Upper lobe of left lung (tissue), 6 donors: ENCODE measurements around the gene SNAPIN. TPM values are rescaled to one million over a fixed set of nuclear protein-coding genes. Genes with fewer than 3 reads are reported as not detected.

Source experiments
- ATAC-seq, 2 donors: fragments of 200-7000 bp; cut with Tn5 transposase; one replicate each; pipeline ENCODE4 v1.9.1; 2022; ENCODE audit warnings: mild to moderate bottlenecking in 2 of 2, moderate library complexity in 2 of 2; ENCODE audit not compliant: low FRiP score in 2 of 2
- DNase-seq, 2 donors: peaks; one replicate each; pipeline ENCODE4 v3.0.0-alpha.2; 2019 to 2020
- H3K27ac ChIP-seq, 4 donors: fragments of 200-600 bp; sonication (generic); one replicate each; pipeline ENCODE4 v1.5.1; 2016 to 2019
- H3K27me3 ChIP-seq, 4 donors: fragments of 200-600 bp; sonication (generic); one replicate each; pipeline ENCODE4 v1.5.1; 2017 to 2019
- H3K36me3 ChIP-seq, 4 donors: fragments of 200-600 bp; sonication (generic); one replicate each; pipeline ENCODE4 v1.5.1; 2016 to 2019
- H3K4me1 ChIP-seq, 4 donors: fragments of 200-600 bp; sonication (generic); one replicate each; pipeline ENCODE4 v1.5.1; 2018 to 2019
- H3K4me3 ChIP-seq, 4 donors: fragments of 200-600 bp; sonication (generic); one replicate each; pipeline ENCODE4 v1.5.1; 2017 to 2019; ENCODE audit warnings: mild to moderate bottlenecking in 2 of 4, moderate library complexity in 1 of 4
- H3K9me3 ChIP-seq, 4 donors: fragments of 200-600 bp; sonication (generic); one replicate each; pipeline ENCODE4 v1.5.1; 2018 to 2019
- EP300 ChIP-seq, 4 donors: sonication (generic); formaldehyde crosslinking; IDR thresholded peaks; one replicate each; pipeline ENCODE4 v1.5.1; 2017; ENCODE audit warnings: antibody characterized with exemption in 4 of 4, control low read depth in 2 of 4
- POLR2A ChIP-seq, 4 donors: fragments of 450-650 bp; IDR thresholded peaks; one replicate each; pipeline ENCODE4 v1.5.1; 2016 to 2017; ENCODE audit warnings: antibody characterized with exemption in 4 of 4, mild to moderate bottlenecking in 2 of 4
- POLR2AphosphoS5 ChIP-seq, 2 donors: sonication (generic); formaldehyde crosslinking; IDR thresholded peaks; one replicate each; pipeline ENCODE4 v1.5.1; 2017; ENCODE audit warnings: antibody characterized with exemption in 2 of 2
- WGBS, 2 donors: methylation state at CpG; one replicate each; pipeline ENCODE4 v1.1.5; 2017 to 2018; 5-methylcytosine and 5-hydroxymethylcytosine counted together
- total RNA-seq, 6 donors: library from RNA; depleted of rRNA in 4 of 6; stranded (reverse); fragments of >200 nt in 4 of 6; gene quantifications; one replicate each; pipeline versions ENCODE4 v1.1.0 to v1.2.1, GENCODE V29; 2016 to 2021
- TF ChIP-seq, protein P1 (sequence below), 6 experiments: fragments of 450-650 bp in 4 of 6; fragments of 200-600 bp in 2 of 6; sonication (generic) in 2 of 6; IDR thresholded peaks; one replicate each; pipeline ENCODE4 v1.5.1; 2016 to 2019; ENCODE audit warnings: antibody characterized with exemption in 6 of 6
- donor health status: DM: no; HTN: no; CAD: no; lungs with moderate emphysema.
- donor health status: DM: no; HTN: yes; CAD: no; lungs with severe emphysema.

SNAPIN gene
- total RNA-seq, 6 donors from 2014 or later: 13.5 to 44.4 (median 35.2) TPM

DNA sequence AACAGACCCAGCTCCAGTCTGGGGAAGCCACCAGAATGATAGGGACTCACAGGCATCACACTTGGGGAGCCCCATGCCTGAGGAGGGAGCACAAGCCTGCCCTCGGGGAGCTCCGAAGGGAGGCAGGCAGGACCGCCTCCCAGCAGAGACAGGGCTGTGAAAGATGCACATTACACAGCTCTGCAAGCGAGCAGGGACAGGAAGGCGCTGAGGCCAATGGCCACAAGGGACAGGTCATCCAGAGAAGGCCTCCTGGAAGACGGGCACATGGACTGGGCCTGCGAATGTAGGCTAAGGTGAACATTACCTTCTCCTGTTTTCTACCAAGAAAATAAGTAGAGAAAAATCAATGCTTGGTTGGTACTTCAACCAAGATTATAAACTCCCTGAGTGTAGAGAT is 24.2 kb downstream of the SNAPIN start:
- H3K36me3 ChIP-seq: peaks cover 0 to 47% (median 18%) of the 10 kb centered on the region in 4 donors
- no peaks in the 10 kb centered on the region for H3K9me3 ChIP-seq
- H3K27ac ChIP-seq: no peak overlapping the region
- no peak overlapping the region for H3K4me3 ChIP-seq
- WGBS, 2 donors: 93 to 94% methylated on average over 4 to 7 of the region's 7 CpGs
- TF ChIP-seq EP300 (IDR thresholded peaks at IDR 0.05) (no peak), POLR2AphosphoS5 (IDR thresholded peaks at IDR 0.05) (no peak), POLR2A (IDR thresholded peaks at IDR 0.05) (no peak)
- TF ChIP-seq, protein P1, sequence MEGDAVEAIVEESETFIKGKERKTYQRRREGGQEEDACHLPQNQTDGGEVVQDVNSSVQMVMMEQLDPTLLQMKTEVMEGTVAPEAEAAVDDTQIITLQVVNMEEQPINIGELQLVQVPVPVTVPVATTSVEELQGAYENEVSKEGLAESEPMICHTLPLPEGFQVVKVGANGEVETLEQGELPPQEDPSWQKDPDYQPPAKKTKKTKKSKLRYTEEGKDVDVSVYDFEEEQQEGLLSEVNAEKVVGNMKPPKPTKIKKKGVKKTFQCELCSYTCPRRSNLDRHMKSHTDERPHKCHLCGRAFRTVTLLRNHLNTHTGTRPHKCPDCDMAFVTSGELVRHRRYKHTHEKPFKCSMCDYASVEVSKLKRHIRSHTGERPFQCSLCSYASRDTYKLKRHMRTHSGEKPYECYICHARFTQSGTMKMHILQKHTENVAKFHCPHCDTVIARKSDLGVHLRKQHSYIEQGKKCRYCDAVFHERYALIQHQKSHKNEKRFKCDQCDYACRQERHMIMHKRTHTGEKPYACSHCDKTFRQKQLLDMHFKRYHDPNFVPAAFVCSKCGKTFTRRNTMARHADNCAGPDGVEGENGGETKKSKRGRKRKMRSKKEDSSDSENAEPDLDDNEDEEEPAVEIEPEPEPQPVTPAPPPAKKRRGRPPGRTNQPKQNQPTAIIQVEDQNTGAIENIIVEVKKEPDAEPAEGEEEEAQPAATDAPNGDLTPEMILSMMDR (IDR thresholded peaks at IDR 0.05): no peak
- no peak for ATAC-seq
- peaks cover 0 to 15% (median 6%) of the 10 kb centered on the region in 4 donors for H3K27me3 ChIP-seq
- DNase-seq: no peak
- H3K4me1 ChIP-seq: peaks cover 16 to 32% (median 29%) of the 10 kb centered on the region in 4 donors

DNA sequence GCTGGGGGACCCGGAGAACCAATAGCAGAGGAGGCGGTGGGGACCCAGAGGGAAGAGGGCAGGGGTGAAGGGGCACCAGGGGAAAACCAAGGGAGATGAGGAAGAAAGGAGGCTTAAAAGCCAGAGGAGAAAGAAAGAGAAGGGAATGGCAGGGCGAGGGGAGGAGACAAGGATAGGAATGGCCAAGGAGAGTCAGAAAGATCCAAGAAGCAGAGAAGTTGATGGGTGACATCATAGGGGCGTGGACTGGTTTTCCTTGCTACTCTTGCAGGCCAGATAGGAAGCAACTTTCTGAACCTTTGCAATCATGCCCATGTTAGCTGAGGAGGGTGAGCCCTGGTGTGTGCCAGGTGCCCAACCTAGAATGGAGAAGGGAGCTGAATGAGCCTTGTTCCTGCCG is 25.4 kb downstream of the SNAPIN start:
- DNase-seq: no peak
- Histone ChIP-seq H3K36me3 (peaks cover 0 to 56% (median 23%) of the 10 kb centered on the region in 4 donors), H3K4me3 (no peak overlapping the region), H3K27ac (no peak overlapping the region), H3K27me3 (peaks cover 0 to 9% (median 3%) of the 10 kb centered on the region in 4 donors), H3K4me1 (peaks cover 8 to 21% (median 18%) of the 10 kb centered on the region in 4 donors), H3K9me3 (no peaks in the 10 kb centered on the region)
- TF ChIP-seq EP300 (IDR thresholded peaks at IDR 0.05): no peak
- TF ChIP-seq POLR2AphosphoS5 (IDR thresholded peaks at IDR 0.05): no peak
- TF ChIP-seq POLR2A (IDR thresholded peaks at IDR 0.05): no peak
- TF ChIP-seq, protein P1 (IDR thresholded peaks at IDR 0.05): no peak
- ATAC-seq: peak in 1 of 2 donors; percentile 28
- WGBS, 2 donors: 75 to 79% methylated on average over 5 of the region's 5 CpGs

DNA sequence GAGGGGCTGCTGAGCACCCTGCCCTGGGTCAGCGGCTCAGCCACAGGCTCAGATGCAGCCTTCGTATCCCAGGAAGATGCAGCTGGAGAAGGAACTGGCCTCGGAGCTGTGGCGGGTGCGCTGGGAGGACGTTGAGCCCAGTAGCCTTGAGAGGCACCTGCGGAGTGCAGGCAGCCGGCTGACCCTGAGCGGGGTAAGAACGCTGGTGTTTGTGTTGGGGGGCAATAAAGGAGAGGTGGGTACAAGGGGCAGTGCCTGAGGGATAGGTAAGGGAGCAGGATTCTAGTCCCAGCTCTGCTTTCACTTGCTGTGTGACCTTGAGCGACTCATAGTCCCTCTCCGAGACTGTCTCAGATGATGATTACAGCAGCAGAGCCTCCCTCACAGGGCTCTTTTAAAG is 26.4 kb downstream of the SNAPIN start:
- TF ChIP-seq POLR2AphosphoS5 (IDR thresholded peaks at IDR 0.05): no peak
- TF ChIP-seq EP300 (IDR thresholded peaks at IDR 0.05): no peak
- TF ChIP-seq, protein P1 (IDR thresholded peaks at IDR 0.05): no peak
- no peak for TF ChIP-seq POLR2A (IDR thresholded peaks at IDR 0.05)
- peaks cover 0 to 67% (median 33%) of the 10 kb centered on the region in 4 donors for H3K36me3 ChIP-seq
- WGBS, 2 donors: 95 to 97% methylated on average over 5 to 12 of the region's 12 CpGs
- ATAC-seq (no peak), DNase-seq (no peak)
- no peaks in the 10 kb centered on the region for H3K27me3 ChIP-seq
- no peak overlapping the region for H3K27ac ChIP-seq
- no peaks in the 10 kb centered on the region for H3K9me3 ChIP-seq
- peaks cover 0 to 11% (median 8%) of the 10 kb centered on the region in 4 donors for H3K4me1 ChIP-seq
- H3K4me3 ChIP-seq: no peak overlapping the region

DNA sequence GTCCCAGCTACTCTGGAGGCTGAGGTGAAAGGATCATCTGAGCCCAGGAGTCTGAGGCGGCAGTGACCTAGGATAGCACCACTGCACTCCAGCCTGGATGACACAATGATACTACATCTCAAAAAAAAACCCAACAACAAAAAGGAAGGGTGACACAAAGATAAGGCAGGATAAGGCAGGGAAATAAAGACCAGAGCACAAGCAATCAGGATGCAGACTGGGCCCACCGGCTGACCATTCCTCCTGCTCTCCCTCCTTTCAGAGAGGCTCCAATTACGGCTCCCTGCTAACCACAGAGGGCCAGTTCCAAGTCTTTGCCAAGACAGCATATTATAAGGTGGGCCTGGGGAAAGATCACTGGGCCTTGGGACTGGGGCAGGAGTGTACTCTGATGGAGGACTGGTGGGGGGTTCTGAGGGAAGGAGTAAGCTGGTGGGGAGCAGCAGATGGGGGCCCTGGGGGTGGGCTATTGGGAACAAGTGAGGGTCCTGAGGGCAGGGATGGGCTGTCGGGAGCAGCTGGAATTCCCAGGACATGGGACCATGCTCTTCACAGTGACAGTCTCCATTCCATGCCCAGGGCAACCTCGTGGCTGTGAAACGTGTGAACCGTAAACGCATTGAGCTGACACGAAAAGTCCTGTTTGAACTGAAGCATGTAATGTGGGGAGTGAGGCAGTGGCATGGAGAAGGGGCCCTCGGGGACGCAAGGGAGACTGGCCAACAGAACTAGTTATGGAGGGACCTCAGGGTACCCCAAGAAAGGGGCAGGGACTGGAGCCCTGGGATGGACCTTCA is 27.2 kb downstream of the SNAPIN start:
- H3K4me3 ChIP-seq: no peak overlapping the region
- peaks cover 0 to 72% (median 35%) of the 10 kb centered on the region in 4 donors for H3K36me3 ChIP-seq
- H3K27me3 ChIP-seq: no peaks in the 10 kb centered on the region
- peak overlapping the region in 2 of 4 donors; percentile 4 to 12 for H3K27ac ChIP-seq
- H3K9me3 ChIP-seq: no peaks in the 10 kb centered on the region
- no peak for ATAC-seq
- peaks cover 0 to 2% (median 2%) of the 10 kb centered on the region in 4 donors for H3K4me1 ChIP-seq
- no peak for DNase-seq
- no peak for TF ChIP-seq POLR2A (IDR thresholded peaks at IDR 0.05)
- 82 to 86% methylated on average over 11 of the region's 11 CpGs for WGBS, 2 donors

DNA sequence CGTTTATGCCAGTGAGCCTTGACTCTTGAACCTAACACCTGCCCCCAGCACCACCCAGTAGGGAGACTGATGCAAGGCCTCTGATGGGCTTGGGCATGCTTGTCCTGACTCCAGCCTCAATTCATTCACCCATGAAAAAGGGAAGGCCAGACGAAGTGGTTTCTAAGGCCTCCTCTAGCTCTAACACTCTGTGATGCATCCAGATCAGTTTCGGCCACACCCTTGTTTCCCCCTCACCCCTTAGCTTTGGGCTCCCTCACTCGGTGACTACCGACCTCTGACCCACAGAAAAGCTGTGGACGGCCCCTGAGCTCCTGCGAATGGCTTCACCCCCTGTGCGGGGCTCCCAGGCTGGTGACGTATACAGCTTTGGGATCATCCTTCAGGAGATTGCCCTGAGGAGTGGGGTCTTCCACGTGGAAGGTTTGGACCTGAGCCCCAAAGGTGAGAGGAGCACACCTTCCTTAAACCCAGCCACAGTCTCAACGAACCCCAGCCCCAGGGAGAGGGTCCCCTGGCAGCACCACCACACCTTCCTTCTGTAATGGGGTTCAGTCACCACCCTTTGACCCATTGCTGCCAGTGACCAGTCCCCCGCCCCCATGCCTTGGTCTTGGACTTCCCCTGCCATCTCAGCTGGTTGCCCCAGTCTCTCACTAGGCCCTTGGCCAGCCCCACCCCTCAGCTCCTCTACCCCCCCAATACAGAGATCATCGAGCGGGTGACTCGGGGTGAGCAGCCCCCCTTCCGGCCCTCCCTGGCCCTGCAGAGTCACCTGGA is 29.0 kb downstream of the SNAPIN start:
- H3K27ac ChIP-seq: peak overlapping the region in 2 of 4 donors; percentile 22 to 66
- 88 to 90% methylated on average over 9 to 16 of the region's 16 CpGs for WGBS, 2 donors
- no peaks in the 10 kb centered on the region for H3K4me1 ChIP-seq
- DNase-seq: no peak
- no peak for TF ChIP-seq EP300 (IDR thresholded peaks at IDR 0.05)
- TF ChIP-seq POLR2A (IDR thresholded peaks at IDR 0.05): no peak
- no peak for TF ChIP-seq POLR2AphosphoS5 (IDR thresholded peaks at IDR 0.05)
- H3K4me3 ChIP-seq: no peak overlapping the region
- ATAC-seq: no peak
- no peaks in the 10 kb centered on the region for H3K9me3 ChIP-seq
- no peaks in the 10 kb centered on the region for H3K27me3 ChIP-seq
- H3K36me3 ChIP-seq: peaks cover 0 to 64% (median 35%) of the 10 kb centered on the region in 4 donors
